ENCODE results near the gene ABHD1. TPM values are rescaled to one million over a fixed set of nuclear protein-coding genes. Genes with fewer than 3 reads are reported as not detected.
"Not testable (repeated sequence)": the region's sequence is repeated elsewhere in the genome, so short reads cannot be mapped to it uniquely, and the experiment has no call there.

Gene ABHD1
- under 1 TPM in 1 of 2 donors, not detected in 1; 0.33 TPM for total RNA-seq

DNA sequence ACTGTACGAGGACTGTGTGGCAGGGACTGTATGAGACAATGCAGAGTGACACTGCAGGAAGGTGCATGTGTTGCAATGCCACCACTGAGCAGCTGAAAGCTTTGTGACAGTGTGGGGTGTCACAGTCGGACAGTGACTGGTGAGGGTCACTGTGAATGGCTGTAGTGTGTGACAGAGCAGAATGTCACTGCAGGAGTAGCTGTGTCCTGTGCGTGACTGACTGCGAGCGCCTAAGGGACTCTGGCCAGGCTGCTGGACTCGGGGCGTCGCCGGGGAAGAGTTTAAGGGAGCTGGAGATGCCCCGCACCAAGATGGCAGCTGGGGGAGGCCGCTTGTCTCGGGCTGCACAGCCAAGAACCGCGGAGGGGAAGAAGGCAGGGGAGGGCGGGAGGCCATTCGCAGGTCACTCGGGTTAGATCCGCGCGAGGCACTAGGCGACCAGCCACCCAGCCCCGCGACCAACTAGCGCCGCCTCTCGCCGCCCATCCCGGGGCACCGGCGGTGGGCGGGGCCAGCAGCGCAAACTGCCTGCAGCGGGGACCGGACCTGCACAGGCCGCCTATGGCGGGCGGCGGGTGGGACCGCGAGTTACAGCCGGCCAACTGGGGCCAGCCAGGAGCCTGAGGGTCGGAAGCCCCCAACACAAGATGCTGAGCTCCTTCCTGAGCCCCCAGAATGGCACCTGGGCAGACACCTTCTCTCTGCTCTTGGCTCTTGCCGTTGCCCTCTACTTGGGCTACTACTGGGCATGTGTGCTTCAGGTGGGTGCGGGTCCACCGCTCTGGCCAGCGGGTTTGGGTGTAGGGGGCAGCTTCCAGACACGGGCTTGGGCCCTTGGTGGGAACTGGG lies at the start of gene ABHD1:
Gene ABHD1 (plus strand): TSS at position 514 of the 849 bp plus-strand sequence. CDS start 134 bp downstream, at position 648.
- no peaks in the 10 kb centered on the region for H3K9me3 ChIP-seq
- 6 to 19% methylated on average over 3 to 47 of the region's 47 CpGs for WGBS, 2 donors
- TF ChIP-seq, protein P1, sequence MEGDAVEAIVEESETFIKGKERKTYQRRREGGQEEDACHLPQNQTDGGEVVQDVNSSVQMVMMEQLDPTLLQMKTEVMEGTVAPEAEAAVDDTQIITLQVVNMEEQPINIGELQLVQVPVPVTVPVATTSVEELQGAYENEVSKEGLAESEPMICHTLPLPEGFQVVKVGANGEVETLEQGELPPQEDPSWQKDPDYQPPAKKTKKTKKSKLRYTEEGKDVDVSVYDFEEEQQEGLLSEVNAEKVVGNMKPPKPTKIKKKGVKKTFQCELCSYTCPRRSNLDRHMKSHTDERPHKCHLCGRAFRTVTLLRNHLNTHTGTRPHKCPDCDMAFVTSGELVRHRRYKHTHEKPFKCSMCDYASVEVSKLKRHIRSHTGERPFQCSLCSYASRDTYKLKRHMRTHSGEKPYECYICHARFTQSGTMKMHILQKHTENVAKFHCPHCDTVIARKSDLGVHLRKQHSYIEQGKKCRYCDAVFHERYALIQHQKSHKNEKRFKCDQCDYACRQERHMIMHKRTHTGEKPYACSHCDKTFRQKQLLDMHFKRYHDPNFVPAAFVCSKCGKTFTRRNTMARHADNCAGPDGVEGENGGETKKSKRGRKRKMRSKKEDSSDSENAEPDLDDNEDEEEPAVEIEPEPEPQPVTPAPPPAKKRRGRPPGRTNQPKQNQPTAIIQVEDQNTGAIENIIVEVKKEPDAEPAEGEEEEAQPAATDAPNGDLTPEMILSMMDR (IDR thresholded peaks at IDR 0.05) = no peak
- TF ChIP-seq POLR2A (IDR thresholded peaks at IDR 0.05) = peak; percentile 31 to 60 (median 60)
- peak; percentile 52 to 72 (median 67) for DNase-seq
- intact Hi-C loops (cut with DNase I) = no loop called here
- H3K27ac ChIP-seq = no peak within 1 kb of the TSS
- ATAC-seq = peak; percentile 77
- peaks cover 0 to 1% of the 10 kb centered on the region in 2 donors for H3K27me3 ChIP-seq
- peaks cover 22% of the 10 kb centered on the region for H3K4me1 ChIP-seq
- H3K36me3 ChIP-seq (replicated peaks in 1 of 2; ENCODE audit: insufficient read depth in 1 of 2, low read depth in 2 of 2) = no peaks in the 10 kb centered on the region
- peak within 1 kb of the TSS; percentile 4 to 16 for H3K4me3 ChIP-seq

DNA sequence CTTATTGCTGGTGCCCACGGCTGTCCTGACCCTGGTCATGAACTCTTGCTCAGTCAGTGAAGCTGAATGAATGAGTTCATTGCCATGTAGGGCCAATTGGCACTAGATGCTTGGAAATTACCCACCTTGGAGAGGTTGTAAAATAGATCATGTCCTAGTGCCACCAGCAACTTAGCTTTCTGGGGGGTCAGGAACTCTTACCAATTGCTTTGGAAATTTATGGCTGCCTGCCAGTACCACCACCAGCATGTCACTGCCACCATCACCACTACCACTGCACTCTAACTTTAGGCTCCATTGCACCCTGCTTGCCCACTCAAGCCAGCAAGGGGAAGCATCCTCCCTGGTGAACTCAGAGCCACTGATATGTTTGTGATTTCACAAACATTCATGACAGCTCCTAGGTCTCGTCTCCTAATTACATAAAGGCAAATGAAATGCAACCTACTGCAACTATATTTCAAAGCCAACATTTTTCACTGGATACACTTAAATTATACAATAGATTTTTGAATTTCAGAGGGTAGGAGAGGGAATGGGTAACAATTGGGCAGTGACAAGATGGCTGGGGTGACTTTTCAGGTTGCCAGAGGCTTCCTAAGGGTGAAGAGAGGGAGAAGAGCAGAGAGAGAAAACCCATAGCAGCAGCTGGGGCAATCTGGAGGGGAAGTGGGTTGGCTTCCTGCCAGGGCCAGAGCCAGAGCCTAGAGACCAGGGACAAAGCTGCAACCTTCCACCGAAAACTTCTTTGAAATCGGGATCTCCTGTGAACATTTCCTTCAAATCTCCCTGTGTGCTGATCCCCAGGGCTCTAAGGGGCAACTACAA lies 48.7 kb upstream of the ABHD1 start:
- no peak overlapping the region for H3K27ac ChIP-seq
- peaks cover 17% of the 10 kb centered on the region for H3K4me1 ChIP-seq
- H3K9me3 ChIP-seq = no peaks in the 10 kb centered on the region

DNA sequence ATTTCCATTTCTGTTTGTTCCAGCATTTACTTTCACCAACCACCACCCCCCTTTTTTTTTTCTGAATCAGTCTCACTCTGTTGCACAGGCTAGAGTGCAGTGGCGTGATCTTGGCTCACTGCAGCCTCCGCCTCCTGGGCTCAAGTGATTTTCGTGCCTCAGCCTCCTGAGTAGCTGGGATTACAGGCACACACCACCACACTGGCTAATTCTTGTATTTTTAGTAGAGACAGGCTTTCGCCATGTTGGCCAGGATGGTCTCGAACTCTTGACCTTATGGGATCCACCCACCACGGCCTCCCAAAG lies 48.1 kb upstream of the ABHD1 start:
- 80 to 81% methylated on average over 6 of the region's 6 CpGs for WGBS, 2 donors
- intact Hi-C loops (cut with DNase I); H3K27me3 ChIP-seq; H3K36me3 ChIP-seq (replicated peaks in 1 of 2; ENCODE audit: insufficient read depth in 1 of 2, low read depth in 2 of 2); H3K4me3 ChIP-seq; ATAC-seq; H3K9me3 ChIP-seq; H3K27ac ChIP-seq; DNase-seq: not testable (repeated sequence)
- peaks cover 12% of the 10 kb centered on the region for H3K4me1 ChIP-seq

More for the DNA sequence above, 48.7 kb upstream of the ABHD1 start:
- no peaks in the 10 kb centered on the region for H3K36me3 ChIP-seq (replicated peaks in 1 of 2; ENCODE audit: insufficient read depth in 1 of 2, low read depth in 2 of 2)
- TF ChIP-seq POLR2A (IDR thresholded peaks at IDR 0.05) = no peak
- TF ChIP-seq, protein P1 (IDR thresholded peaks at IDR 0.05) = no peak
- H3K27me3 ChIP-seq = no peaks in the 10 kb centered on the region
- intact Hi-C loops (cut with DNase I) = no loop called here
- ATAC-seq (no peak), DNase-seq (peak in 1 of 4 donors; percentile 41)
- H3K4me3 ChIP-seq = no peak overlapping the region
- WGBS, 2 donors = 63 to 75% methylated on average over 3 to 4 of the region's 4 CpGs

- TF ChIP-seq, protein P1 (IDR thresholded peaks at IDR 0.05) = no peak
- TF ChIP-seq POLR2A (IDR thresholded peaks at IDR 0.05) = no peak
- intact Hi-C loops (cut with DNase I) = no loop called here
- Histone ChIP-seq H3K9me3 (no peaks in the 10 kb centered on the region), H3K36me3 (replicated peaks in 1 of 2; ENCODE audit: insufficient read depth in 1 of 2, low read depth in 2 of 2) (no peaks in the 10 kb centered on the region), H3K27me3 (no peaks in the 10 kb centered on the region), H3K4me3 (no peak overlapping the region), H3K4me1 (peaks cover 16% of the 10 kb centered on the region), H3K27ac (no peak overlapping the region)
- WGBS, 2 donors = 67 to 69% methylated on average over 4 of the region's 4 CpGs
- DNase-seq (no peak), ATAC-seq (no peak)
Observed at GRCh38 chr2:27076323-27076722, 47.3 kb upstream of the ABHD1 start.

DNA sequence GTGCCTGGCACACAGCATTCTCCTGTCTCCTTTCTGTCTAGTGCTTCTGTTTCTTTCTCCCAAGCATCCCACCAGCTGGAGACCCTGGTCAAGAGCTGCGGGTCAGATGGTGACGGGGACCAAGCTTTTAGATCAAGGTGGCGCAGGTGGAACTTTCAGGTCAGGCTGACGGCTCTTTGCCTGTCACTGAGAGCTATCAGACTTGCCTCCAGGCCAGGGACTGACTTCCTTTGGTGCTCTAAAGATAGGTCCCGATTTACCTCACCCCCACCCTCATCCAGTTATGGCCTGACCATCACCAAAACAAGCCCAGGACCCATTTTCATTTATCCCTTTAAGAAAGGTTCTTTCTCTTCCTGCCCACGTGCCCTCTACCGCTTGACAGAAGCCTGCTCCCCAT lies 46.4 kb upstream of the ABHD1 start:
- ATAC-seq (no peak), DNase-seq (no peak)
- Histone ChIP-seq H3K9me3 (no peaks in the 10 kb centered on the region), H3K4me1 (peaks cover 22% of the 10 kb centered on the region), H3K4me3 (no peak overlapping the region), H3K27me3 (no peaks in the 10 kb centered on the region), H3K27ac (no peak overlapping the region), H3K36me3 (replicated peaks in 1 of 2; ENCODE audit: insufficient read depth in 1 of 2, low read depth in 2 of 2) (no peaks in the 10 kb centered on the region)
- 63 to 68% methylated on average over 7 of the region's 7 CpGs for WGBS, 2 donors
- no peak for TF ChIP-seq POLR2A (IDR thresholded peaks at IDR 0.05)
- TF ChIP-seq, protein P1 (IDR thresholded peaks at IDR 0.05) = no peak
- intact Hi-C loops (cut with DNase I) = no loop called here

All from body of pancreas (tissue), 4 donors.